GM18519 (cell line): ENCODE measurements around the gene TALDO1.

ENCODE experiments used
- ATAC-seq: cut with Tn5 transposase; IDR thresholded peaks from one replicate; pipeline ENCODE4 v1.9.1; 2021; ENCODE audit warnings: mild to moderate bottlenecking, moderate library complexity; ENCODE audit not compliant: unreplicated experiment, low FRiP score

TALDO1 gene

DNA sequence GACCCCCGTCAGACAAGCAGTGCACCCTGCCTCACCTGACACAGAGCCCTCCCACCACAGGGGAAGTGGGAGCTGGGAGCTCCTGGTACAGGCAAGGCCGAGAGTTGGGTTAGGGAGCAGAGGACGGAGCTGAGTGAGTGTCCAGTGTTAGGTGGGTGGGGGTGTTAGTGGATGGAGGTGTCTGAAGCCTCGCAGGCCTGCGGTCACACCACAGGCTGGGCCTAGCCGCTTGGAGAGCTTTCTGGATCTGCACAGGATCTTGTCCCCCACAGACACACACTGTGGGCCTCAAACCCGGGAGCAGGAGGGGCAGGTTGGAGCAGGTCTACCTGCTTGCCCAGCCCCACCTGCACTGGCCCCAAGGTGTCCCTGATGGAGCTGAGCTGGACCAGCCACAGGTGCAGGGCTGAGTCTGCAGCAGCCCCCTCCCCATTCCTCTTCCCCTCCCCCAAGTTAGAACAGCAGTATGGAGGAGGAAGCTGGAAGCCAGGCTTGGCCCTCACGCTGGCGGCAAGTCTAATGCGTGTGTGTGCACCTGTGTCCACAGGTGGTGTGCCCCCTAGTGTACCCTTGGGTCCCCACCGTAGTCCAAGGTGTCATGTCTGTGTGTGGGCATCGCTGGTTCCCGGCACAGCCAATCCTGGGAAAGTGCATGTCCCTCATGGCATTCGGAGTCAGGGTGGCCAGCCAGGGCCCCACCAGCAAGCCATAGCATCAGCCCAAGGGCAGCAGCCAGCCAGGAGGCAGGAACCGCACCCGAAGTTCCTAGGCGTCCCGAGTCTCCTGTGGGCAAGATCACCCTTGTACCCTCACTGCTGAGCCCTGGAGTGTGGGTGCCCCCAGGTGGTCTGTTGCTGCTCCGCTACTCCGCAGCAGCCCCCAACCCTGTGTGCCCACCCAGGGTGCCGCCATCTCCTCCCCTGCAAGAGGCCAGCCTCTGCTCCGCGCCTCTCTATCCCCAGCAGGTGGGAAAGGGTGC, 32.0 kb downstream of the TALDO1 start:
- ATAC-seq = no peak

DNA sequence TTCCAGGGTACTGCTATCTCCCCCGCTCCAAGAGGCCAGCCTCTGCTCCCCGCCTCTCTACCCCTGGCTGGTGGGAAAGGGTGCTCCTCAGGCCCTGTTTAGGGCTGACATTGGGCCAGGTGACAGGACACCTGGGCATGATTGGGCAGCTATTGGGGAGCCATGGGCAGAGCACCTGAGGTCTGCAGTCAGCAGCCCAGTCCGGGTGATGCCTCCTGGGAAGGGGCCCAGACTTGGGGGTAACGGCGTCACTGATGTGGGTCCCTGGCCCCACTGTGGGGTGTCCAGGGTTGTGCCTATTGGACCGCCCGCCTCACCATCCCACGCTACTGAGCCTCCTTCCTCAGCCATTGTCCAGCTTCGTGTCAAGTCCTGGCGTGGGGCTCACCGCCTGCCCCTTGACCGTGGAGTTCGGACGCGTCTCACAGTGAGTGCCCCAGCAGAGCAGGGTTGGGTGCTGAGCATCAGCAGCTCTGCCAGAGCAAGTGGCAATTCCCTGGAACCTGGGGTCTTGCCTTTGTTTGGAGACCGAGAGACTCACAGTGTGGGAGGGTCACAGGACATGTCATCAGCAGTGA, 32.8 kb downstream of the TALDO1 start:
- no peak for ATAC-seq

DNA sequence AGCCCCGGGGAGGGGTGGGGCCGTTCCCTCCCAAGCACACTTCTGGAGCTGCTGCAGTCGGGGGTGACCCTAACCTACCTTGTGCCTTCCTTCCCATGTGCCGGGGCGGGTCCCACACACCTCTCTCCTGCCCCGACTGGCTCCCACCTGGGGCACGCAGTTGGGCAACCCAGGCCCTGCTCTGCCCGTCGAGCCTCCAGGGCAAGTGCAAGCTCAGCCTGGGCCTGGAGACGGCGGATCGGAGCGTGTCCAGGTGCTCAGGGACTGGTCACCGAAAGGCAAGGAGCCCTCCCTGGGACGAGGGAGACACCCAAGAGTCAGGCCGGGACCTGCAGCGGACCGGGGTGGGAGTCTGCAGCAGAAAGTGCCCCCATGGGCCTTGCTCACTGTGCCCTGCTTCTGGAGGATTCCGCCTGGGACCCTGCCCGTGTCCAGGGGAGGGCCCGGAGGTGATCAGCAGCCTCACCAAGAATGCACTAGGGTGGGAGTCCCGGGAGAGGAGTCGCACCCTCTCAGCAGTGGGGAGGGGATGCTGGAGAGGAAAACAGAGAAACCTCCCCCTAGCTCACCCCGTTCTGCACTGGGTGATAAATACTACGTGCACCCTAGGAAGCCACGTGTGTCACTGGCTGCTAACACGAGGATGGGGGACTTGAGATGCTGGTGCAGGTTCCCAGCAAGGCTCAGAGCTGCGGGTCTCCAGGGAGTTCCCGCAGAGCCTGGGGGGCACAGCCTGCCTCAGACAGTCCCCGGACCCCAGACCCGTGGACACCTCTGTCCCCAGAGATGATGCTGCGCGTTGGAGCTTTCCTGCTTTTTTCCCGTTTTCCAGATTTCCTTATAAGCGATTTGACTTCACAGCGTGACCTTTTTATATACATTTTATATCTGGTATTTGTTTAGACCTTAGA, 35.3 kb downstream of the TALDO1 start:
- no peak for ATAC-seq

DNA sequence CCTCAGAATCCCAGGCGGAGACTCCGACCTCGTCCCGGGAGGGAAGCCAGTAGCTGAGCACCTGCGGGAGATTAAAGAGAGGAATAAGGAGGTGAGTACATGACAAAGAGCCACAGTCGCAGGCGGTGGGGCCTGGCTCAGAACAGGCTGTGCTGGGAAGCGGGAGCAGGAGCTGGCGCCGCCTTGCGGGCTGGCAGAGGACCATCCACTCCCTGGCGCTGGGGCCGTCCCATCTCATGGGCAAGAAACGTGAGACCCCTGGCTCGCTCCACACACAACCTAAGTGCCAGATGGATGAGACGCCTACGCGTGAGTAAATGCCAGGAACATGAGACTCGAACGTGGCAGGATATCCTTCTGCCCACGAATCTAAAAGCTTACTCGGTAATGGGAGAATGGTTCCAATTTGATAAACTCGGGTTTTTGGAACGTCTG, 36.3 kb downstream of the TALDO1 start:
- no peak for ATAC-seq

DNA sequence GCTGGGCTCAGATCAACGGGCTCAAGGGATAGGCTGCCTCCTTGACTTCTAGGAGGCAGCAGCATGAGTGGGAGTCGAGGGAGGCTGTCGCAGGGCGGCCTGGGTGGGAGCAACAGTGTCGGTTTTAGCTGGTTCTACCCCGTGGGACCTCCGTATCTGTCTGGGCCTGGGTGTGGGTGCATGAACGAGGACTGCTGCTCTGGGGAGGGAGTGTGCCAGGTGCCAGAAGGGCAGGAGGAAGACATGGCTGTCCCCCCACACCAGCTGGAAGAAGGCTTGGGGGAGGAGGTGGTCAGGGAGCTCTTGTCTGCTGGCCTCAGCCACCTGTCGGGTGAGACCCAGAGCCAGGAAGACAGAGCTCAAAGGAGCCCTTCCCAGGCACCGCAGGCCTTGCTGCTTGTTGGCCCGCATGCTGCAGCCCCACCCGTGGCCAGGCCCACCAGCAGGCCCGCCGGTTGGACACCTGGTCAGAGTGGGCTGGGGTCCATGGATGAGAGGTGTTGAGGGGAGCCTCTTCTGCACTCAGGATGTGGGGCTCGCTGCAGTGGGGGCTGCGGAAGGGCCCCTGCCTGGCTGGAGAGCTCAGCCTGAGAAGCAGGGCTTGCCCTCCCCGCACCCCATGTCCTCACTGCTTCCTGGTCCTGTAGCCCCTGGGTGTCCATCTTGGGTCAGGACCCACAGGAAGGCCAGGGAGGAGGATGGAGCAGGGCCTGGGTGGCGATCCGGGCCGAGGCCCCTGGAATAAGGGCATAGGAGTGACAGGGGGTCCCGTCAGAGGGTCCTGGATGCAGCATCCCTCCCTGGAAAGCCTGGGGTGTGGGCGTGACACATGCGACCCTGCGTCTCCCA, 39.2 kb downstream of the TALDO1 start:
- ATAC-seq = no peak

DNA sequence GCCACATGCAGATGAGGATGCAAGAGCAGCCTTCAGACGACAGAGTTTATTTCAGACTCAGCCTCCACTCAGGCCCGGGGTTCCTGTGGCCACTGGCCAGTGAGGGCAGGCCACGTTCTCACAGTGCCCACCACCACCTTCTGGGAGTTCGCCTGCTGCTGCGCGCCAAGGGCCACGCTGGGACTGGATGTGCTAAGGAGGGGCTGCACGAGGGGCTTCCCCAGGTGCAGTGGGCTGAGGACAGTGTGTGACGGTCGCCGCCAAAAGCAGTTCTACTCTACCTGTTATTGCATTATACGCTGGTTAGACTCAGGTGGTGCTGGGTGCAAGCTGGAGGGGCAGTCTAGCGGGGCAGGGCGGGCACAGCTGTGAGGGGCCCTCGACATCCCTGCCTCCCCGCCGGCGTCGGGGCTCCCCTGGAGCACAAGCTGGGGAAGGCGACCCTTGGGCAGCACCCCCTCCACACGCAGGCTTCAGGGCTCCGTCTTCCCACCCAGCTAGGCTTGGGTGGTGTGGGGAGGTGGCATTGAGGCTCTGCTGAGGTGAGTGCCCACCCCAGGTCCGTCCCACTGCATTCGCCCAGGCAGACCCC, 39.9 kb downstream of the TALDO1 start:
- no peak for ATAC-seq

DNA sequence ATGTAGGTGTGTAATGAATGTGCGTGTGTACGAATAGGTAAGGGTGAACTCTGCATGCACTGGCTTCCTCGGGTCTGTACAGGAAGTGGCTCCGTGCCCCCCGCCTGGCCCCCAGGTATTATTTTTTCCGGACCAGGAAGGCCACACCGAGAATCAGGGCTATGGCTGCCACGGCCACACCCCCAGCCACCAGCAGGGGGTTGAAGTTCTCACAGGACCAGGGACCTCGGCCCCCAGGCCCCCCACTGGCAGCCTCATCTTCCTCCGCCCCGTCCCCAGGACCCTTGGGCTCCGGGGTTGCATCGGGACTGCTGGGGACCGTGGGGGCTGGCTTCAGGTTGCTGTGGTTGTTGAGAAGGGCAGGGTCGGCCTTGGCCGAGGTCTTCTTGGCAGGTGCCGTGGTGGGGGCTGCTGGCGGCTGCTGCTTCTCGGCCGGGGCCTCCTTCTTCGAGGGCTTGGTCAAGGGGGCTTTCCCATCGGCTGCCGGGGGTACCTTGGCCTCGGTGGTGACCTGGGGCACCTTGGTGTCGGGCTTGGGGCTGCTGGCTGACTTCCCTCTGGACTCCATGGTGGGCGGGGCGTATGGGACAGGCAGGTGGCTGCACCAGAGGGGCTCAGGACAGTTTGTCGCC, 40.9 kb downstream of the TALDO1 start:
- ATAC-seq = no peak

DNA sequence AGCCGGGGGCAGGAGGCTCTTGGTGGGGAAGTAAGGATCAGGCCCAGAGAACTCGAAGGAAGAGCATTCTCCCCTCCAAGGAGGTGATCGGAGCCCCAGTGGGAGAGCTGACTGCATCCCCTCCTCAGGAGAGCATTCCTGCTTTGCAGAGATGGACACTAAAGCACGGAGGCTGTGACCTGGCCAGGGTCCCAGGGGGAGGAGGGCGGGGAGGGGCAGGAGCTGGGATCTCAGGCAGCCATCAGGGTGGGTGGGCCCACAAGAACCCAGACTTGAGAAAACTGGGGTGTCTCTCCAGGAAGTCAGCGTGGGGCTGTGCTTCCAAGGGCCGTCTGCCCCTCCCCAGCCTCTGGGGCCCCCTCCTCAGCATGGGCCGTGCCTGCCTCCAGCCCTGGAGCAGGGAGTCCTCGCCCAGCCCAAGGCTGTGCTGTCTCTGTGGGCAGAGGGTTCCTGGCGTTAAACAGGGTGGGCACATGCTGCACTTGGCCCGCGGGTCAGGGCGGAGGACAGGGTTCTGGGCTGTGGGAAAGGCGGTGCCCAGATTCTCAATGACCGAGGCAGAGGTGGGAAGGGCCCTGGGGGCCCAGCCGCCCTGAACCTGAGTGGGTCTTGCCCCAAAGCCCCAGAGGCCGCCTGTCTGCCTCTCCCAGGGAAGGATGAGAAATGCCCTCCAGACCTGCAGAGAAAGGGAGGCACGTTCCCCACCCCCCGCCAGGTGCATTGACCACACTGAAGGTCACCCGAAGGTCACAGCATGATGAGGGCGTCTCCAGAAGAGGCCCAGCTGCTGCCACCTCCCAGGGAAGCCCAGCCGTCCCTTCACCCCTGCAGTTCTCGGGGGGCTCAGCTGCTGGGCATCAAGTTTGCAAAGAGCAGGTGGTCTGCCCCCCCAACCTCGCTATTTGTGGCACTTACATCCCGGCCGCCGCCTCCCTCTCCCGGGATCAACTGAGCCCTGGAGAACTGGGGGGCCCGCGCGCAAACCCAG, 42.0 kb downstream of the TALDO1 start:
- ATAC-seq = no peak

DNA sequence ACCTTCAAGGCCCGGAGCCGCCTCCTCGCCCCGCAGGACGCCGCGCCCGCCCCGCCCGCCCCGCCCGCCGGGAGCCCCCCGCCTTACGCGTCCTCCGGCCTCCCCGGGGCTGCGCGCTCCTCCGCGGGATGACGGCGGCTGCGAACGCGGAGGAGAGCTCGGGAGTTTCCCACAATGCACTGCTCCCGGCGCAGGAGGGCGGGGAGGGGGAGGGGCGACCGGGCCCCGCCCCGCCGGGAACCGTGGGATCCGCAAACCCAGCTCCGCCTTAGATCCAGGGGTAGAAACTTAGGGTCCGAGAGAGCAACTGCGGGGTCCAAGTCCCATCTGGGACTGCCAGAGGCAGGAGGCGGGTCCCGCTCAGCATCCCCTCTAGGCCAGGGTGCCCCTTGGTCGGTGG, 42.7 kb downstream of the TALDO1 start, which contains the start of gene CEND1:
CEND1 (minus strand) TSS at position 148 of the 400 bp plus-strand sequence. CDS start 1,514 bp downstream, outside the sequence.
- ATAC-seq = no peak

DNA sequence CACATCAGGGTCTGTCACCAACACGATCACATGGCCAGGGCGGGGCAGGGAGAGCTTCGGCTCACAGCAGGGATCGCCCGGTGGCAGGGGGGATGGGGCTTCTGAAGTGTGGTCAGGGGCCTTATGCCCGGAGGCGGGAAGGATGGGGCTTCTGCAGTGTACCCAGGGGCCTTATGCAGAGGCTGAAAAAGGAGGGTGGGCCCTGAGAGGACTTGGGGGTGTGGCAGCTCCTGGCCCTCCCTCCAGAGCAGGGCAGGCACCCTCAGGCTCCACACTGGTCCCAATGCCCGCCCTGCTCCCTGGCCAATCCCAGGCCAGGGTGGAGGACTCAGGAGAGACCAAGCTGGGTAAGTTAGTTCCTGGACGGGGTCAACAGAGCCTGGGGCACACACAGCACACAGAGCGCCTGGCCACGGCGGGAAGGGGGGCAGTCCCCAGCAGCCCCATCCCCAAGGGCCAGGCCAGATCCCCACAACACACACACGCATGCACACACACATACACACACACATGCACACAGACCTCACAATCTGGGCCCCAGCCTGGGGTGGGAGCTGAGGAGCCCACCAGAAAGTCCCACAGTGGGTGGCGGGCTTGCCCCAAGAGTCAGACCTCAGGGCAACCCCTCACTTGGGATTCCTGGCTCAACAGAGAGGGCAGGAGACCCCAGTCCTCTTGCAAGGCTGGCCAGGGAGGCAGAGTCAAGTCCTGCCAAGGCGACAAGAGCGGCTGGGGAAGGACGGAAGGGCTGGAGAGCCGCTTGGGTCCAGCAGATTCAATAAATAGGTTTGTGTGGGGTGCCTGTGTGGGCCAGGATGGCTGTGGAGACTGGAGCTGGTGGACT, 43.7 kb downstream of the TALDO1 start:
- no peak for ATAC-seq

DNA sequence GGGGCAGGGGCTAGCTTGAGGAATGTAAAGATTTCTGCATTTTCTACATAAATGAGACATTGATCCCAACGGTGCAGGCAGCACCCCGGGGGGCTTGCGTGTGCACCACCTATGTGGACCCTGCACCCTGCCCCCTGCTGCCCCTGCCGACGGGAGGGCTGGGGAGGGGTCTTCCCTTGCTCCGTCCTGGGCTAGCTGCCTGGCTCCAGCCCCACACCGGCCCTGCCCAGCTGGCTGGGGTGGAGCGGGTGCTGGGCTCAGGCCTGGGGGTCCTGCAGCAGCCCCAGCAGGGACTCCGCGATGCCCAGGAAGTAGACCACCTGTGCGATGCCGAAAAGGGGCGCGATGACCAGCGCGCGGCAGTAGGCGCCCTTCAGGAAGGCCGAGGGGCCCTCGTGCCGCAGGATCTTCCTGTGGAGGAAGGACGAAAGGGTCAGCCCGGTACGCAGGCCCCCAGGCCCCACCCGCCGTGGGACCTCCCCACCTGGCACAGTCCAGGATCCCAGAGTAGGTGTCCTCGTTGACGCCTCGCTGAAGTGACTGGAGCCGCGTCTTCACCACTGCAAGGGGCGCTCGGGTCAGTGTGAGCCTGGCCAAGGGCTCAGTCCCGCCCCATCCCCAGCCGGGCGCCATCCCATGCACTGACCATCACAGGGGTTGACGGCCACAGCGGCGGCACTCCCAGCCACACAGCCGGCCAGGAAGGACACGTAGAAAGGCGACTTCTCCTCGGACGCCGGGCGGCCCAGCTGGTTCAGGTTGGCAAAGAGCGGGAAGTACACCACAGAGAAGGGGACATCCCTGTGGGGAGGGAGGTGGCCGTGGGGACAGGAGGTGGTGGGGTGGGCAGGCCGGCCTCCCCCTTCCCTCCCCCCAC, 44.6 kb downstream of the TALDO1 start:
- ATAC-seq = no peak

DNA sequence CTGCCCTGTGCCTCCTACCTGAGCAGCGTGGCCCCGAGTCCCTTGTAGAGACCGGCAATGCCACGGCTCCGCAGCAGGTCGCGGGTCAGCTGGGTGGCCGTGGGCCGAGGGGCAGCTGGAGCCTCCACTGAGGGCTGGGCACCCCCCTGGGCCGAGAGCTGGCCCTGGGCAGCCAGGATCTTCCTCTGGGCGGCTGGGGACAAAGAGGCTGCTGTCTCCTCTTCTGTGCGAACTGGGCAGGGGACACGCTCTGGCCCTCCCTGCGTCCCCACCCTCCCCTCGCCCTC, 45.2 kb downstream of the TALDO1 start:
- ATAC-seq = no peak

DNA sequence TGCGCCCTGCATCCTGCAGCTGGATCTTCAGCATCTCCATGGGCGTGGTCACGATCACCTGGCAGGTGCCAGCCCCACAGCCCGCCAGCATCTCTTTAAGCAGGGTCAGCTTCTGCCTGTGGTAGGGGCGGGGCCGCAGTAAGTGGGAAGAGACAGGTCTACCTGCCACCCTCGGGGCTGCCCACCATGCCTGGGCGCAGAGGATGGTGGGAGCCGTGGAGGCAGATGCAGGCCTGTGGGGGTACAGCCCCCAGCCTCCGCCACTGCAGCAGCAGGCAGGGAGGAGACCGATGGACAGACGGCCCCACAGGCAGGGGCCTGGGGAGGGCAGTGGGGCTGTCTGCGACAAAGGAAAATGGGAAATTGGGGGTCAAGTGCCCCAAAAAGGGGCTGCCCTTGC, 45.6 kb downstream of the TALDO1 start:
- no peak for ATAC-seq

DNA sequence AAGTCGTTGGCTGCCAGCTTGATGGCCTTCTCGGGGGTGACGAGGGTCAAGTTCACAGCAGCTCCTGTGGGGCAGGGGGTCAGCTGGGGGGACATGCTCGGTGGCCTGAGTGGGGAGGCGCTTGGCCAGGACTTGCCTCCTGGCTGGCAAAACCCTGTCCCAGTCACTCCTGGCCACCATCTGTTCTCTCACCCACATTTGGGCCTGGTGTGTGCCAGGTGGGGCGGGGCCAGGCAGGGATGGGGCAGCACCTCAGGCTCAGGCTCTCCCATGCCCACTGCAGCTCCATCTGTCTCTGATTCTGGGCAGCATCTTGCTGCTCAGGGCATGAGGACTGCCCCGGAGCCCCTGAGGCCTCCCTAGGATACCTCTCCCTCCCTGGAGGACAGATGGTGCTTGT, 46.3 kb downstream of the TALDO1 start:
- no peak for ATAC-seq

DNA sequence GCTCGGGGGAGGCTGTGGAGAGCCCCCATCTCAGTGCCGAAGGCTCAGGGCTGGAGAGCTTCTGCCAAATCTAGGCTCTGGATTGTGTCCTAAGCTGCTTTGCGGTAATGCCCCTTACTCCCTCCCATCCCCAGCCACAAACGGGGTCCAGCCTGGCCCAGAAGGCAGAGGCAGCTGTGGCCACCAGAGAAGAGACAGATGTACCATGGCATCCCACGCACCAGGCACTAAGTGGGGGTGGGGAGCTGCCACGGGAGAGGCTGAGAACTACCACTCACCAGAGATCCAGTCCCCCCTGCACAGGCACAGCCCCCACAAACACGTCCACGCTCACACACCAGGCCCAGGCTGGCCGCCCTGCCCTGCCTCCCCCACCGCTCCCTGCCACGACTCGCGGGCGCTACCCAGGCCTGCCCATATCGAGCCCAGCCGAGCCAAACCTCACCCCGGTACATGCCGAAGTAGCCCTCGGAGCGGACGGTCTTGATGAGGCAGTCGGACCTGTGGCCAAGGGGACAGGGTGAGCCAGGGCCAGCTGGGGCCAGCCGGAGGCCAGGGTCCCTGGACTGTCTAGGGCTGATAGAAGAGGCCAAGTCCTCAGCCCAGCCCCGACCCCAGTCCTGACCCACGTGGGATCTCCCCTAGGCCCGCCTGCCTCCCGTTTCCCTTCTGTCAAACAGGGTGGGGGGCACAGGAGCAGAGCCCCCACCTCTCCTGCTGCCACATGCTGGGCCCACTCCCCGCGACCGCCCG, 46.9 kb downstream of the TALDO1 start:
- ATAC-seq = no peak
